ENCODE measurements around the gene USP19. TPM values are rescaled to one million over a fixed set of nuclear protein-coding genes. Genes with fewer than 3 reads are reported as not detected.
A peak's percentile ranks its signal among the peaks of the same experiment; 100 is the strongest.

Gene USP19
- total and polyA plus RNA-seq, 12 donors: 26.1 to 744 (median 79.8) TPM

DNA sequence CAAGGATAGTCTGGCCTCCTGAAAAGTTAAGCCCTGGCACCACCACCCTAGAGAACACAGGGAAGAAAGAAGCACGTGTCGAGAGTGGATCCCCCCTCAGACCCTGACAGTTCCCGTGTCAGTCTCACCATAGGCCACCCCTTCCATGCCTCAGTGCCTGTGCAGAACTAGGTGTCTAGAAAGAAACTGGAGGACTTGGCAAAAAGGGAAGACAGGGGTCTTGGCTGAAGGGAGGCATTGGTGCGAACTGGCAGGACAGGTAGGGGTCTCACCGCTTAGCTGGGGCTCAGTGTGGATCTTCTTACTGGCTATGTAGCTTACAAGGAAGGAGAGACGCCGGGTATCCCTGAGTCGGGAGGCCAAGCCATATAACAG lies 16.6 kb downstream of the USP19 start:
- intact Hi-C loops (cut with DNase I): no loop called here
- peak overlapping the region; percentile 17 to 89 (median 72) for H3K4me3 ChIP-seq
- H3K36me3 ChIP-seq (replicated peaks in 1 of 2): peaks cover 0 to 59% of the 10 kb centered on the region in 2 donors
- H3K27ac ChIP-seq: peak overlapping the region in 4 of 5 donors; percentile 57 to 86 (median 69)
- H3K4me1 ChIP-seq (replicated peaks in 1 of 2): peaks cover 18 to 21% of the 10 kb centered on the region in 2 donors
- no peaks in the 10 kb centered on the region for H3K27me3 ChIP-seq
- WGBS, 4 donors: 3 to 8% (median 5%) methylated on average over 6 to 8 of the region's 8 CpGs
- no peak for DNase-seq
- TF ChIP-seq, protein P1, sequence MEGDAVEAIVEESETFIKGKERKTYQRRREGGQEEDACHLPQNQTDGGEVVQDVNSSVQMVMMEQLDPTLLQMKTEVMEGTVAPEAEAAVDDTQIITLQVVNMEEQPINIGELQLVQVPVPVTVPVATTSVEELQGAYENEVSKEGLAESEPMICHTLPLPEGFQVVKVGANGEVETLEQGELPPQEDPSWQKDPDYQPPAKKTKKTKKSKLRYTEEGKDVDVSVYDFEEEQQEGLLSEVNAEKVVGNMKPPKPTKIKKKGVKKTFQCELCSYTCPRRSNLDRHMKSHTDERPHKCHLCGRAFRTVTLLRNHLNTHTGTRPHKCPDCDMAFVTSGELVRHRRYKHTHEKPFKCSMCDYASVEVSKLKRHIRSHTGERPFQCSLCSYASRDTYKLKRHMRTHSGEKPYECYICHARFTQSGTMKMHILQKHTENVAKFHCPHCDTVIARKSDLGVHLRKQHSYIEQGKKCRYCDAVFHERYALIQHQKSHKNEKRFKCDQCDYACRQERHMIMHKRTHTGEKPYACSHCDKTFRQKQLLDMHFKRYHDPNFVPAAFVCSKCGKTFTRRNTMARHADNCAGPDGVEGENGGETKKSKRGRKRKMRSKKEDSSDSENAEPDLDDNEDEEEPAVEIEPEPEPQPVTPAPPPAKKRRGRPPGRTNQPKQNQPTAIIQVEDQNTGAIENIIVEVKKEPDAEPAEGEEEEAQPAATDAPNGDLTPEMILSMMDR (IDR thresholded peaks at IDR 0.05): no peak
- no peak for TF ChIP-seq POLR2A (IDR thresholded peaks at IDR 0.05)
- no peaks in the 10 kb centered on the region for H3K9me3 ChIP-seq (replicated peaks in 1 of 3)

DNA sequence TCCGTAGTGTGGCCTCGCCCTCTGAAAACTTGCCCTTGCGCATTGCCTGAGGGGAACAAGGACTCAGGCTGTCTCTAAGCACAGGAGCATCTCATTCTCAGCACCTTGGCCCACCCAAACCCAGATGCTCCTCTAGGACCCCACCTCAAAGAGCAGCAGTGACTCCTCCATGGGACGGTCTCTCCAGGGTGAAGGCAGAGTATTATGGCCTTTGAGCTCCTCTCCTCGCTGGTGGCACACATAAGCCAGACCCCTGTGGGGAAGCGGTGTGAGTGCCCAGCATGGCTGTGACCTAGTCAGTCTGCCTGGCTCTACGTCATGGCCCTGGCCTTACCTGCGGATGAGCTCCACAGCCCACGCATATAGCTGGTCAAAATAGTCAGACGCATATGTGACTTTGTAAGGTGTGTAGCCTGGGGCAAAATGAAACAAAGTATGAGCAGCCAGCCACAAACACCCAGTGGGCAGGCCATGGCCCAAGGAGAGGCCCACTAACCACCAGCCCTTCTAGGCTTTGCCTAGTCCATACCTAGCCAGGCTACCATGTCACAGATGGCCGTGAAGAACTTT lies 20.5 kb downstream of the USP19 start:
- peaks cover 12 to 19% of the 10 kb centered on the region in 2 donors for H3K4me1 ChIP-seq (replicated peaks in 1 of 2)
- WGBS, 4 donors: 90 to 94% (median 93%) methylated on average over 8 to 11 of the region's 11 CpGs
- TF ChIP-seq POLR2A (IDR thresholded peaks at IDR 0.05): no peak
- TF ChIP-seq, protein P1 (IDR thresholded peaks at IDR 0.05): no peak
- no peaks in the 10 kb centered on the region for H3K27me3 ChIP-seq
- no peak overlapping the region for H3K27ac ChIP-seq
- peaks cover 0 to 69% of the 10 kb centered on the region in 2 donors for H3K36me3 ChIP-seq (replicated peaks in 1 of 2)
- DNase-seq: no peak
- intact Hi-C loops (cut with DNase I): no loop called here
- H3K4me3 ChIP-seq: no peak overlapping the region
- no peaks in the 10 kb centered on the region for H3K9me3 ChIP-seq (replicated peaks in 1 of 3)

DNA sequence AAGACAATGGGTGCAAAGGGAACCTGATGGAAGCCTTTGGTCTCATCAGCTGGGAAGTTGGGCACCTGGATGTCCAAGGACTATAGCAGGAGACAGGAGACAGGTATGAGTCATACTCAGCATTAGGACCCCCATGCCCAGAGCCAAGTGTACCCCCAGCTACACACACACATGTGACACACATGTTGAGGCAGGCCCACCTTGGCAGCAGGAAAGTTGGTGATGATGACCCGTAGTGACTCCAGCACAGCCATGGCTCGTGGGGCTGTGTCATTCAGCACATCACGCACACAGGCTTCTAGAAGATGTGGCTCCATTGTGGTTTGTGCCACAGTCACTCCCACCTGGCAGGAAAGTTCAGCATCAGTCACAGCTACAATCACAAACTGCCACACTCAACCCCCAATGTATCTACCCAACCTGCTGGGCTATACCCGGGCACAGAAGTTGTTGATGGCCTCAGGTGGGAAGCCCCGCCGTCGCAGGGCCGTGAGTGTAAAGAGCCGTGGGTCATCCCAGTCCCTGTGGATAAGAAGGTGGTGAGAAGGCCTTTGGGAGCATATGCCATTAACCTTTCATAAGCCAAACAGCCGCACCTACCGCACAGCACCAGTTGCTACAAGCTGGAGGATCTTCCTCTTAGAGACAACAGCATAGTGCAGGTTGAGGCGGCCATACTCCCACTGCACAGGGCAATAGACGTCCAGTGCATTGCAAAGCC lies 21.6 kb downstream of the USP19 start:
- TF ChIP-seq, protein P1 (IDR thresholded peaks at IDR 0.05): no peak
- no peak for TF ChIP-seq POLR2A (IDR thresholded peaks at IDR 0.05)
- Histone ChIP-seq H3K36me3 (replicated peaks in 1 of 2) (peaks cover 0 to 69% of the 10 kb centered on the region in 2 donors), H3K27ac (peak overlapping the region in 3 of 5 donors; percentile 24 to 47 (median 44)), H3K4me1 (replicated peaks in 1 of 2) (peaks cover 15 to 22% of the 10 kb centered on the region in 2 donors), H3K27me3 (no peaks in the 10 kb centered on the region), H3K9me3 (replicated peaks in 1 of 3) (no peaks in the 10 kb centered on the region), H3K4me3 (no peak overlapping the region)
- WGBS, 4 donors: 92 to 100% (median 93%) methylated on average over 3 to 13 of the region's 13 CpGs
- DNase-seq: no peak
- intact Hi-C loops (cut with DNase I): no loop called here

DNA sequence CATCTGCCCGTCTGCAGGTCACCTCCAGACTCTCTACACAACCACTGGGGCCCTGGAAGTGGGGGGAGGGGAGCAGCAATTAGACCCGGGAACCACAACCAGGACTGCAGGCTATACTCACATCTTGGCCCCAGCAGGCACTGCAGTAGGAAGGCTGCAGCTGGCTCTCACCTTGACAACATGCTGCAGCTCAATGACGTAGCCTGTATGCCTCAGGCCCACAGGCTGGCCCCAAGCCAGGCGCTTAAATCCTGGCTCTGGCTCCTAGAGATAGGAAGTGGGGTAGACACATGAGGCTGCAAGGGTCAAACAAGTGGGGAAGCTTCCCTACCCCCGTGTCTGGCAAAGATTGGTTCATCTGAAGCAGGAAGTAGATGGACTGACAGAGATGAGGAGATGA lies 22.2 kb downstream of the USP19 start:
- TF ChIP-seq POLR2A (IDR thresholded peaks at IDR 0.05): no peak
- TF ChIP-seq, protein P1 (IDR thresholded peaks at IDR 0.05): no peak
- peak; percentile 71 to 91 (median 82) for DNase-seq
- Histone ChIP-seq H3K4me1 (replicated peaks in 1 of 2) (peaks cover 9 to 16% of the 10 kb centered on the region in 2 donors), H3K36me3 (replicated peaks in 1 of 2) (peaks cover 0 to 69% of the 10 kb centered on the region in 2 donors), H3K4me3 (no peak overlapping the region), H3K27ac (peak overlapping the region in 3 of 5 donors; percentile 24 to 47 (median 44)), H3K27me3 (no peaks in the 10 kb centered on the region), H3K9me3 (replicated peaks in 1 of 3) (no peaks in the 10 kb centered on the region)
- intact Hi-C loops (cut with DNase I): no loop called here
- WGBS, 4 donors: 22 to 39% (median 35%) methylated on average over 2 to 5 of the region's 5 CpGs

All from adrenal gland (tissue), 12 donors.